GM19025 (cell line): ENCODE measurements around the gene MXD1.

ENCODE experiments used
- ATAC-seq: cut with Tn5 transposase; IDR thresholded peaks from one replicate; pipeline ENCODE4 v1.9.1; 2021; ENCODE audit warnings: mild to moderate bottlenecking, low read depth, moderate library complexity; ENCODE audit not compliant: unreplicated experiment

Gene MXD1

DNA sequence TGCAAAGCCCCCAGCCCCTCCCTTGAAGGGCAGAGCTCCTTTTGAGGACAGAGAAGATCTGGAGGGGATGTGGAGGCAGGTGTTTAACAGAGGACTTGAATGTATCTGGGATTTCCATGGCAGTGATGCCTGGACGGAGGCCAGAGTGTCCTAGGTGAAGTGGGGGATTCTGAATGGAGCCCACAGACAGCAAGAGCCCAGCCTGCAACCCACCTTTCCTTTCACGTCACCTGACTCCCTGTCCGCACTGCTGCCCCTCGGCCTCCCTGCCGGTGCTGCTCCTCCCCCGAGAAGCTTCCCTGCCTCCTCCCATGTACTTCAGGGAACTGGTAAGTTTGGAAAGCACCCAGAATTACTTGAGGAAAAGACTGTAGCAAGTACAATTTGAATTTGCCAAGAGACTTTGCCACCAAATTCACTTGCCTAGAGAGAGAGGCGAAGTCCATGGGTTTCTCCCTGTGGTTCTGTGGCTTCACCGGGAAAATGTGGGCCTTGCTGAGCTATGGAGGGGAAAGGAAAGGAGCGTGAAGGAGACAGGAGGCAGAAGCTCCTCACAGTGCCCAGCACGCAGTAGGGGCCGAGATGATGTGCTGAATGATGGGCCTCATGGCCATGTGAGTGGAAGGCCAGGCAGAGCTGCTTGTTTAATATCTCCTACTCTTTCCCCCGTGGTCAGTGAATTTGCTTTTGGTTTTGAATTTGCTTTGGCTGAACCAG, 60.4 kb downstream of the MXD1 start:
- ATAC-seq = no peak

DNA sequence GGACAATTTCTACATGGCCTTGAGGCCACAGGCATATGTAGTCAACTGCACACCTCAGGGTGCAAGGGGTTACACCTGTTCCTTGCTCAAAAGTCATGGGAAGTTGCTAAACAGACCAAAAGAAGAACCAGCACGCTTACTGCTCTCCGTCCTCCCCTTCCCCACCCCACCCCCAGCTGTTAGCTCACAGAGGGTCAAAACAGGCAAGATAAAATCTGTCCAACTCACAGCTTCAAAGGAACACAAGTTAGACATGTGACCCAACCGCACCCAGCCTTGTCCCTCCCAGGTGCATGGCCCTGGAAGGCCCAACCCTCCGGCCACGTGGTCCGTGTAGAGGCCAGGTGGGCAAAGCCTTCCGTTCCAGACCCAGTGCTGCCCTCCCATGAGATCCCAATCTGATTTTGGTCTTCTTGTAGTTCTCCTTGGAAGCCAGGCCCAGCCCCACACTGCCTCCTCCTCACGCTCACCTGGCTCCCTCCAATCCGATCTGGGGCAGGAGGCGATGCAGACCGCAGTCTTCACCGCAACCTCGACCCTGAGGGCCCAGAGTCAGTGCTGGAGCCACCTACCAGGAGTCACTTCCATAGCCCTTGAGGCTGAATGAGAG, 61.0 kb downstream of the MXD1 start:
- ATAC-seq = no peak

GRCh38 chr2:69977186-69977585, 62.3 kb downstream of the MXD1 start:
- no peak for ATAC-seq

DNA sequence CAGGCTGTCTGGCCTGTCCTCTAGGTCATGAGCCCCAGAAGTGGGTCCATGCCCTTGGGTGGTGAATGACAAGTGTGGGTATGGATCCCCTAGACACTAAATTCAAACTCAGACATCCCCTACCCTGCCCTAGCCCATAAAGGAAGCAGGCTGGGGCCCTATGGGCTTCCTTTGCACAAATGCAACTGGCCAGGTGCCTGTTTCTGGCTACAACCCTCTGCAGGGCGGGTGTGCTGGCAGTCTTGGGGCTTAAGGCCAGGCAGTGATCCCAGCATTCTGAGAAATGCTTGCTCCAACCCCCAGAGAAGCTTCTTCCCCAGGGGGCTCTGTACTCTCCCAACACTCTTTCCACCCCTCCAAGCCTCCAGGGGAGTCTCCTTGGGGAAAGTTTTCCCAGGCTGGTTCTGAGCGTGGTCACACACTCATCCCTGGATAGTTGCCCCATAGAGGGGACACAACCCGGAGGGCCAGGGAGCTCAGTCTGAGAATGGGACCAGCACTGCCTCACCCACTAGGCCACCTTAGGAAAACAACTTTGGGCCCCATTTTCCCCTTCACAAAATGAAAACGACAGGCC, 63.1 kb downstream of the MXD1 start:
- ATAC-seq = no peak

DNA sequence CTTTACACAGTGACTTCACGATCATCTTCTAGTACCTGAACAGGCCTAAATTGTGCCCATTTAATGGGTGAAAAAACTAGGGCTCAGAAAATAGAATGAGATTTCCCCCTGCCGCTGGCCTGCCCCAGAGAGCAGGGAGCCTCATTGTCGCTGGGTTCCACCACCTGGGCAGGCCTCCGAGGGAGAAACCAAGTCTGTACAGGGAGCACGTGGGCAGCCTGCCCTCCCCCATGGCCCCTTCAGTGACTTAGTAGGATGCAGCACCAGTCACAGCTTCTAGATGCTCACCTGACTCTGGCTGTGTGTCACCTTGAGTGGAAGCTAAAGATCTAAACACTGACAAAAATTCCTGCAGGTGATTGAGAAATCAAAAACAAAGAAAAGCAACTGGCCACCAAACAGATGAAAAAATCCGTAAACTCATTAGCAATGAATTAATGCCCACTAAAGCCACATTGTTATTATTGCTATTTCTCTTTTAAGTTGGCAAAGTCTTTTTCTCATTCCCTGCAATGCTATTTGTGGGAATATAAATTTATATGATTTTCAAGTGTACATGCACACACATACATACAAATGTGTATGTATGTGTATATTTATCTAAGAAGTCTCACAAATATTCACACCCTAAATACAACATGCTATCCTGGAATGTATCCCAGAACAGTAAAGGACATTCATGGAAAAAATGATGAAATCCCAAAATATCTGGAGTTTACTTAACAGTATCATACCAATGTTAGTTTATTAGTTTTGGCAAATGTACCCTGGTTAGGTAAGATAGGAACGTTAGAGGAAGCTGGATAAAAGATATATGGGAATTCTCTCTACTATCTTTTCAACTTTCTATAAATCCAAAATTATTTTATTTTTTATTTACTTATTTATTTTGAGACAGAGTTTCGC, 65.2 kb downstream of the MXD1 start:
- no peak for ATAC-seq

DNA sequence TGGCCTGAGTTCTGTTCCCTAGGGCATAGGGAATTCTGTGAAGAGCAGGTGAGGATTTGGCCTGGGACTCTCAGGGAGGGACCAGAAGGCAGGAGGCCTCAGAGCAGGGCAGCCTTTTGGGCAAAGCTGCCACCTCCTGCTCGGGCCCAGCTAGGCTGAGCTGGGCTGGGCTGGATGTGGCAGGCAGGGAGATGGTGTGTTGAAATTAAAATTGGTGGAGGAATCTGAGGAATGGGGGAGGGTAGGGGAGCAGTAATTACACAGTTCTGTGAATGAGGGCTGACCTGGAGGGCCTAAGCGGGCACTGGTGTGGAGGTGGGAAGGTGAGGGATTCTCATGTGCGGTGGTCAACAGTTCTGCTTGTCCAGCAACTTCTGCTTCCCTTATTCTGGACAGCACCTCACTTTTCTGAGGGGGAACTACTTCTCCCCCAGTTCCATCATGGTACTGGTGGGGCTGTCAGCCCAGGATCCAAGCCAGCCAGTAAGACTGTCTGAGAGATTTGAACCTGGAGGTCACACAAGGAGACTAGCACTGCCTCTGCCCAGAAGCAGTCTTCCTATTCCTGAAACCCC, 68.6 kb downstream of the MXD1 start:
- no peak for ATAC-seq

GRCh38 chr2:69985216-69985615, 70.3 kb downstream of the MXD1 start:
- no peak for ATAC-seq

GRCh38 chr2:69985688-69986087, 70.8 kb downstream of the MXD1 start:
- ATAC-seq = no peak

GRCh38 chr2:69986691-69987090, 71.8 kb downstream of the MXD1 start:
- ATAC-seq = no peak

DNA sequence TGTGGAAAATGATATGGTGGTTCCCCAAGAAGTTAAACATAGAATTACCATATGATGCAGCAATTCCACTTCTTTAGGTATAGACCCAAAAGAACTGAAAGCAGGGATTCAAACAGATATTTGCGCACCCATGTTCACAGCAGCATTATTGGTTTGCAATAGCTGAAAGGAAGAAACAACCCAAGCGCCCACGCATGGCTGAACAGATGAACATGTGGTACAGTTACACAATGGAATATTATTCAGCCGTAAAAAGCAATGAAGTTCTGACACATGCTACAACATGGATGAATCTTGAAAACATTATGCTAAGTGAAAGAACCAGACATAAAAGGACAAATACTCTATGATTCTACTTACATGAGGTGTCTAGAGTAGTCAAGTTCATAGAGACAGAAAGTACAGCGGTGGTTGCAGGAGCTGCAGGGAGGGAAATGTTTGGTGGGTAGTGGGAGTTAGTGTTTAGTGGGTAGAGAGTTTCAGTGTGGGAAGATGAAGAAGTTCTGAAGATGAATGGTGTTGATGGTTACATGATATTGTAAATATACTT, 73.3 kb downstream of the MXD1 start:
- ATAC-seq = no peak

GRCh38 chr2:69989009-69989408, 74.1 kb downstream of the MXD1 start:
- no peak for ATAC-seq

GRCh38 chr2:69989441-69990105, 74.7 kb downstream of the MXD1 start:
- ATAC-seq = no peak
